Measurements from ENCODE around the gene DMRT1. TPM values are rescaled to one million over a fixed set of nuclear protein-coding genes. Genes with fewer than 3 reads are reported as not detected.

Gene DMRT1
- total and polyA plus RNA-seq, 9 of the 15 experiments (the other 6 are each of a cell fraction or from before 2014, with no cell fraction given) = not detected

- TF ChIP-seq, protein P1, sequence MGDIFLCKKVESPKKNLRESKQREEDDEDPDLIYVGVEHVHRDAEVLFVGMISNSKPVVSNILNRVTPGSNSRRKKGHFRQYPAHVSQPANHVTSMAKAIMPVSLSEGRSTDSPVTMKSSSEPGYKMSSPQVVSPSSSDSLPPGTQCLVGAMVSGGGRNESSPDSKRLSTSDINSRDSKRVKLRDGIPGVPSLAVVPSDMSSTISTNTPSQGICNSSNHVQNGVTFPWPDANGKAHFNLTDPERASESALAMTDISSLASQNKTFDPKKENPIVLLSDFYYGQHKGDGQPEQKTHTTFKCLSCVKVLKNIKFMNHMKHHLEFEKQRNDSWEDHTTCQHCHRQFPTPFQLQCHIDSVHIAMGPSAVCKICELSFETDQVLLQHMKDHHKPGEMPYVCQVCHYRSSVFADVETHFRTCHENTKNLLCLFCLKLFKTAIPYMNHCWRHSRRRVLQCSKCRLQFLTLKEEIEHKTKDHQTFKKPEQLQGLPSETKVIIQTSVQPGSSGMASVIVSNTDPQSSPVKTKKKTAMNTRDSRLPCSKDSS (IDR thresholded peaks at IDR 0.05; ENCODE audit: low read depth, partially characterized antibody) = no peak
- TF ChIP-seq SOX6 (IDR thresholded peaks at IDR 0.05) (0 out of 2 replicates have a peak, but pooled peaks have one; percentile 12), SAFB2 (IDR thresholded peaks at IDR 0.05; ENCODE audit: borderline replicate concordance, low read depth, low read length, severe bottlenecking) (no peak), RBM34 (IDR thresholded peaks at IDR 0.05; ENCODE audit: borderline replicate concordance, insufficient read depth, low read length) (no peak), PCBP2 (IDR thresholded peaks at IDR 0.05; ENCODE audit: low read depth, low read length, poor library complexity, severe bottlenecking) (no peak), NFIC (IDR thresholded peaks at IDR 0.05) (no peak), BHLHE40 (IDR thresholded peaks at IDR 0.05; ENCODE audit: low read length) (peak; percentile 83), CBX2 (IDR thresholded peaks at IDR 0.05; ENCODE audit: insufficient read depth, low read length, poor library complexity, severe bottlenecking) (no peak), YY1 (IDR thresholded peaks at IDR 0.05; ENCODE audit: borderline replicate concordance in 1 of 3, control insufficient read depth in 1 of 3, extremely low read depth in 1 of 3, insufficient read depth in 3 of 3, insufficient read length in 1 of 3, insufficient replicate concordance in 2 of 3, low read depth in 1 of 3, low read length in 2 of 3) (no peak)
- TF ChIP-seq, protein P2, sequence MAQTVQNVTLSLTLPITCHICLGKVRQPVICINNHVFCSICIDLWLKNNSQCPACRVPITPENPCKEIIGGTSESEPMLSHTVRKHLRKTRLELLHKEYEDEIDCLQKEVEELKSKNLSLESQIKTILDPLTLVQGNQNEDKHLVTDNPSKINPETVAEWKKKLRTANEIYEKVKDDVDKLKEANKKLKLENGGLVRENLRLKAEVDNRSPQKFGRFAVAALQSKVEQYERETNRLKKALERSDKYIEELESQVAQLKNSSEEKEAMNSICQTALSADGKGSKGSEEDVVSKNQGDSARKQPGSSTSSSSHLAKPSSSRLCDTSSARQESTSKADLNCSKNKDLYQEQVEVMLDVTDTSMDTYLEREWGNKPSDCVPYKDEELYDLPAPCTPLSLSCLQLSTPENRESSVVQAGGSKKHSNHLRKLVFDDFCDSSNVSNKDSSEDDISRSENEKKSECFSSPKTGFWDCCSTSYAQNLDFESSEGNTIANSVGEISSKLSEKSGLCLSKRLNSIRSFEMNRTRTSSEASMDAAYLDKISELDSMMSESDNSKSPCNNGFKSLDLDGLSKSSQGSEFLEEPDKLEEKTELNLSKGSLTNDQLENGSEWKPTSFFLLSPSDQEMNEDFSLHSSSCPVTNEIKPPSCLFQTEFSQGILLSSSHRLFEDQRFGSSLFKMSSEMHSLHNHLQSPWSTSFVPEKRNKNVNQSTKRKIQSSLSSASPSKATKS (CRISPR knock-in tag; IDR thresholded peaks at IDR 0.05) = no peak
- TF ChIP-seq, protein P3, sequence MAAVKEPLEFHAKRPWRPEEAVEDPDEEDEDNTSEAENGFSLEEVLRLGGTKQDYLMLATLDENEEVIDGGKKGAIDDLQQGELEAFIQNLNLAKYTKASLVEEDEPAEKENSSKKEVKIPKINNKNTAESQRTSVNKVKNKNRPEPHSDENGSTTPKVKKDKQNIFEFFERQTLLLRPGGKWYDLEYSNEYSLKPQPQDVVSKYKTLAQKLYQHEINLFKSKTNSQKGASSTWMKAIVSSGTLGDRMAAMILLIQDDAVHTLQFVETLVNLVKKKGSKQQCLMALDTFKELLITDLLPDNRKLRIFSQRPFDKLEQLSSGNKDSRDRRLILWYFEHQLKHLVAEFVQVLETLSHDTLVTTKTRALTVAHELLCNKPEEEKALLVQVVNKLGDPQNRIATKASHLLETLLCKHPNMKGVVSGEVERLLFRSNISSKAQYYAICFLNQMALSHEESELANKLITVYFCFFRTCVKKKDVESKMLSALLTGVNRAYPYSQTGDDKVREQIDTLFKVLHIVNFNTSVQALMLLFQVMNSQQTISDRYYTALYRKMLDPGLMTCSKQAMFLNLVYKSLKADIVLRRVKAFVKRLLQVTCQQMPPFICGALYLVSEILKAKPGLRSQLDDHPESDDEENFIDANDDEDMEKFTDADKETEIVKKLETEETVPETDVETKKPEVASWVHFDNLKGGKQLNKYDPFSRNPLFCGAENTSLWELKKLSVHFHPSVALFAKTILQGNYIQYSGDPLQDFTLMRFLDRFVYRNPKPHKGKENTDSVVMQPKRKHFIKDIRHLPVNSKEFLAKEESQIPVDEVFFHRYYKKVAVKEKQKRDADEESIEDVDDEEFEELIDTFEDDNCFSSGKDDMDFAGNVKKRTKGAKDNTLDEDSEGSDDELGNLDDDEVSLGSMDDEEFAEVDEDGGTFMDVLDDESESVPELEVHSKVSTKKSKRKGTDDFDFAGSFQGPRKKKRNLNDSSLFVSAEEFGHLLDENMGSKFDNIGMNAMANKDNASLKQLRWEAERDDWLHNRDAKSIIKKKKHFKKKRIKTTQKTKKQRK (IDR thresholded peaks at IDR 0.05; ENCODE audit: borderline replicate concordance, low read depth, low read length) = no peak
- TF ChIP-seq, protein P4, sequence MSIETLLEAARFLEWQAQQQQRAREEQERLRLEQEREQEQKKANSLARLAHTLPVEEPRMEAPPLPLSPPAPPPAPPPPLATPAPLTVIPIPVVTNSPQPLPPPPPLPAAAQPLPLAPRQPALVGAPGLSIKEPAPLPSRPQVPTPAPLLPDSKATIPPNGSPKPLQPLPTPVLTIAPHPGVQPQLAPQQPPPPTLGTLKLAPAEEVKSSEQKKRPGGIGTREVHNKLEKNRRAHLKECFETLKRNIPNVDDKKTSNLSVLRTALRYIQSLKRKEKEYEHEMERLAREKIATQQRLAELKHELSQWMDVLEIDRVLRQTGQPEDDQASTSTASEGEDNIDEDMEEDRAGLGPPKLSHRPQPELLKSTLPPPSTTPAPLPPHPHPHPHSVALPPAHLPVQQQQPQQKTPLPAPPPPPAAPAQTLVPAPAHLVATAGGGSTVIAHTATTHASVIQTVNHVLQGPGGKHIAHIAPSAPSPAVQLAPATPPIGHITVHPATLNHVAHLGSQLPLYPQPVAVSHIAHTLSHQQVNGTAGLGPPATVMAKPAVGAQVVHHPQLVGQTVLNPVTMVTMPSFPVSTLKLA (conservative IDR thresholded peaks at IDR 0.05) = no peak
Measured at GRCh38 chr9:1018121-1018520, 176.6 kb downstream of the DMRT1 start (continued).

All from K562 (cell line).